ENCODE results near the gene KRTAP22-1. TPM values are rescaled to one million over a fixed set of nuclear protein-coding genes. Genes with fewer than 3 reads are reported as not detected.

Gene KRTAP22-1
- total RNA-seq, 1 donor from 2014 or later = not detected

GRCh38 chr21:30620080-30620479 is 19.2 kb downstream of the KRTAP22-1 start:
- H3K36me3 Mint-ChIP-seq (ENCODE audit: low read depth, unreplicated experiment) = peaks cover 9% of the 10 kb centered on the region
- H3K9me3 Mint-ChIP-seq (ENCODE audit: unreplicated experiment) = no peaks in the 10 kb centered on the region
- H3K4me1 Mint-ChIP-seq (ENCODE audit: unreplicated experiment) = no peaks in the 10 kb centered on the region
- H3K27me3 Mint-ChIP-seq (ENCODE audit: unreplicated experiment) = no peaks in the 10 kb centered on the region
- H3K27ac Mint-ChIP-seq (ENCODE audit: unreplicated experiment) = no peak overlapping the region
- DNase-seq (ENCODE audit: low spot score) = no peak
- no peak for TF ChIP-seq CTCF (IDR thresholded peaks at IDR 0.05; ENCODE audit: unreplicated experiment)
- H3K4me3 Mint-ChIP-seq (ENCODE audit: unreplicated experiment) = no peak overlapping the region

- Mint-ChIP-seq H3K27me3 (ENCODE audit: unreplicated experiment) (no peaks in the 10 kb centered on the region), H3K4me1 (ENCODE audit: unreplicated experiment) (no peaks in the 10 kb centered on the region), H3K27ac (ENCODE audit: unreplicated experiment) (no peak within 1 kb of the TSS), H3K4me3 (ENCODE audit: unreplicated experiment) (no peak within 1 kb of the TSS), H3K9me3 (ENCODE audit: unreplicated experiment) (no peaks in the 10 kb centered on the region), H3K36me3 (ENCODE audit: low read depth, unreplicated experiment) (peaks cover 9% of the 10 kb centered on the region)
- DNase-seq (ENCODE audit: low spot score) = no peak
- no peak for TF ChIP-seq CTCF (IDR thresholded peaks at IDR 0.05; ENCODE audit: unreplicated experiment)
Observed at GRCh38 chr21:30620522-30620921, 19.6 kb downstream of the KRTAP22-1 start, which contains the start of gene KRTAP20-4. TSS of gene KRTAP20-4 (plus strand) at chr21:30620627.

GRCh38 chr21:30623362-30623761 is 22.5 kb downstream of the KRTAP22-1 start:
- Mint-ChIP-seq H3K9me3 (ENCODE audit: unreplicated experiment) (peaks cover 8% of the 10 kb centered on the region), H3K27me3 (ENCODE audit: unreplicated experiment) (no peaks in the 10 kb centered on the region), H3K4me1 (ENCODE audit: unreplicated experiment) (no peaks in the 10 kb centered on the region), H3K36me3 (ENCODE audit: low read depth, unreplicated experiment) (peaks cover 15% of the 10 kb centered on the region), H3K4me3 (ENCODE audit: unreplicated experiment) (no peak overlapping the region), H3K27ac (ENCODE audit: unreplicated experiment) (no peak overlapping the region)
- no peak for TF ChIP-seq CTCF (IDR thresholded peaks at IDR 0.05; ENCODE audit: unreplicated experiment)
- no peak for DNase-seq (ENCODE audit: low spot score)

- DNase-seq (ENCODE audit: low spot score) = no peak
- peaks cover 8% of the 10 kb centered on the region for H3K9me3 Mint-ChIP-seq (ENCODE audit: unreplicated experiment)
- no peaks in the 10 kb centered on the region for H3K27me3 Mint-ChIP-seq (ENCODE audit: unreplicated experiment)
- TF ChIP-seq CTCF (IDR thresholded peaks at IDR 0.05; ENCODE audit: unreplicated experiment) = no peak
- no peak overlapping the region for H3K4me3 Mint-ChIP-seq (ENCODE audit: unreplicated experiment)
- no peaks in the 10 kb centered on the region for H3K4me1 Mint-ChIP-seq (ENCODE audit: unreplicated experiment)
- peaks cover 15% of the 10 kb centered on the region for H3K36me3 Mint-ChIP-seq (ENCODE audit: low read depth, unreplicated experiment)
- H3K27ac Mint-ChIP-seq (ENCODE audit: unreplicated experiment) = no peak overlapping the region
Observed at GRCh38 chr21:30625449-30626165, 24.7 kb downstream of the KRTAP22-1 start.

- H3K27ac Mint-ChIP-seq (ENCODE audit: unreplicated experiment) = no peak overlapping the region
- no peak for TF ChIP-seq CTCF (IDR thresholded peaks at IDR 0.05; ENCODE audit: unreplicated experiment)
- H3K27me3 Mint-ChIP-seq (ENCODE audit: unreplicated experiment) = no peaks in the 10 kb centered on the region
- DNase-seq (ENCODE audit: low spot score) = no peak
- no peaks in the 10 kb centered on the region for H3K4me1 Mint-ChIP-seq (ENCODE audit: unreplicated experiment)
- peaks cover 15% of the 10 kb centered on the region for H3K36me3 Mint-ChIP-seq (ENCODE audit: low read depth, unreplicated experiment)
- peaks cover 8% of the 10 kb centered on the region for H3K9me3 Mint-ChIP-seq (ENCODE audit: unreplicated experiment)
- no peak overlapping the region for H3K4me3 Mint-ChIP-seq (ENCODE audit: unreplicated experiment)
Observed at GRCh38 chr21:30628109-30628508, 27.2 kb downstream of the KRTAP22-1 start.
